Tibial artery (tissue), 4 donors: ENCODE data around the gene SLC25A10.

Experiments used
- DNase-seq, 2 donors: peaks; one replicate each; pipeline ENCODE4 v3.0.0-alpha.2; 2019
- H3K27ac ChIP-seq, 2 donors: fragments of 200-600 bp; sonication (generic) in 1 of 2; 1 replicate in 1 of 2; 2 replicates in 1 of 2; pipeline ENCODE4 v1.5.1; 2018 to 2019; ENCODE audit warnings: mild to moderate bottlenecking in 1 of 2
- H3K27me3 ChIP-seq, 2 donors: fragments of 200-600 bp; sonication (generic) in 1 of 2; one replicate each; pipeline versions ENCODE4 v1.5.1 to v1.6.0; 2016 to 2019
- H3K36me3 ChIP-seq, 3 donors: fragments of 200-600 bp; sonication (generic) in 2 of 3; one replicate each; pipeline ENCODE4 v1.5.1; 2016 to 2019; ENCODE audit warnings: mild to moderate bottlenecking in 2 of 3
- H3K4me1 ChIP-seq, 4 donors: fragments of 200-600 bp; sonication (generic) in 2 of 4; 1 replicate in 3 of 4; 2 replicates in 1 of 4; pipeline ENCODE4 v1.5.1; 2016 to 2019
- H3K4me3 ChIP-seq, 2 donors: fragments of 200-600 bp; sonication (generic) in 1 of 2; 1 replicate in 1 of 2; 2 replicates in 1 of 2; pipeline ENCODE4 v1.5.1; 2018 to 2019; ENCODE audit warnings: mild to moderate bottlenecking in 2 of 2
- H3K9me3 ChIP-seq, 3 donors: fragments of 200-600 bp; sonication (generic) in 1 of 3; one replicate each; pipeline ENCODE4 v1.5.1; 2016 to 2019
- intact Hi-C: fragments of 100-400 bp; cut with DNase I; formaldehyde crosslinking; loops from one replicate; pipeline ENCODE4 v1.15.0; 2023; ENCODE audit warnings: low total_unique reads
- TF ChIP-seq, protein P1 (sequence below), 2 experiments: fragments of 200-600 bp in 1 of 2; fragments of 450-650 bp in 1 of 2; IDR thresholded peaks; one replicate each; pipeline ENCODE4 v1.5.1; 2017 to 2019; ENCODE audit warnings: antibody characterized with exemption in 2 of 2, mild to moderate bottlenecking in 1 of 2, moderate library complexity in 1 of 2

Gene SLC25A10

DNA sequence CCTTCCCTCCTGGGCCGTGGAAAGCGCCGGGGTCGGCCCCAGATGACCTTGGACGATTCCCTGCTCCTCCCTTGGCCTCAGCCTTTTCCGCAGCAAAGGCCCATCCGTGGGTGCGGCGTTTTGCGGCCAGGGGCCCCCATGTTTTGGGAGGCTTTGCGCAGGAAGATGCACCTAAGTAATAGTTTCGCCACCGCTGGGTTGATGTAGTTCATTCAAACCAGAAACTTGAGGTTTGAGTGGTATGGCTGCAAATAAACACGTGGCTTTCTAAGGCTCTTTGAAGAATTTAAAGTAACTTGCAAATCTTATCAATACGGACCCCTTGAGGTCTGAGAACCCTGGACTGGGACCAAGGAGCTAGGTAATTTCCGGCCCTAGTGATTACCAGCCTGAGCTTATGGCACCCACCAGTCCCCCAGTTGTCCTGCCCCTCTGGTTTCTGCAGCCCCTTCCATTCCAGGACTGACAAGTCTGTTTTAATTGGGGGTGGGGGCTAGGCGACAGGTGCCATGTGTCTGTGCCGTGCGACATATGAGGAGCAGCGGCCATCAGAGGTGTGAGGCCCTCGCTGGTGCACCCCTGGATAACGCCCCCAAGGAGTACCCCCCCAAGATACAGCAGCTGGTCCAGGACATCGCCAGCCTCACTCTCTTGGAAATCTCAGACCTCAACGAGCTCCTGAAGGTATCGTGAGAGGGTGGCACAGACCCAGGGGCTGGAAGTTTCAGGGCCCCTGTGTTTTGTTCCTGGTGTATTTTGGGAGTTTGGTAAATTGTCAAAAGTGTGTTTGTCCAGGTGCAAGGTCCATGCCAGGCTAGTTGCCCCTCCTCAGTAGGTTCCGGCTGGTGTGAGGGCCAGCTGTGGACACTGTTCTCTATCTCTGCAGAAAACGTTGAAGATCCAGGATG lies 8.1 kb upstream of the SLC25A10 start:
- intact Hi-C loops: no loop called here
- Histone ChIP-seq H3K36me3 (peaks cover 0 to 61% (median 44%) of the 10 kb centered on the region in 3 donors), H3K4me1 (peaks cover 0 to 37% (median 28%) of the 10 kb centered on the region in 4 donors), H3K27ac (peak overlapping the region; percentile 92 to 93), H3K4me3 (peak overlapping the region; percentile 71 to 82), H3K9me3 (no peaks in the 10 kb centered on the region), H3K27me3 (no peaks in the 10 kb centered on the region)
- no peak for DNase-seq
- TF ChIP-seq, protein P1, sequence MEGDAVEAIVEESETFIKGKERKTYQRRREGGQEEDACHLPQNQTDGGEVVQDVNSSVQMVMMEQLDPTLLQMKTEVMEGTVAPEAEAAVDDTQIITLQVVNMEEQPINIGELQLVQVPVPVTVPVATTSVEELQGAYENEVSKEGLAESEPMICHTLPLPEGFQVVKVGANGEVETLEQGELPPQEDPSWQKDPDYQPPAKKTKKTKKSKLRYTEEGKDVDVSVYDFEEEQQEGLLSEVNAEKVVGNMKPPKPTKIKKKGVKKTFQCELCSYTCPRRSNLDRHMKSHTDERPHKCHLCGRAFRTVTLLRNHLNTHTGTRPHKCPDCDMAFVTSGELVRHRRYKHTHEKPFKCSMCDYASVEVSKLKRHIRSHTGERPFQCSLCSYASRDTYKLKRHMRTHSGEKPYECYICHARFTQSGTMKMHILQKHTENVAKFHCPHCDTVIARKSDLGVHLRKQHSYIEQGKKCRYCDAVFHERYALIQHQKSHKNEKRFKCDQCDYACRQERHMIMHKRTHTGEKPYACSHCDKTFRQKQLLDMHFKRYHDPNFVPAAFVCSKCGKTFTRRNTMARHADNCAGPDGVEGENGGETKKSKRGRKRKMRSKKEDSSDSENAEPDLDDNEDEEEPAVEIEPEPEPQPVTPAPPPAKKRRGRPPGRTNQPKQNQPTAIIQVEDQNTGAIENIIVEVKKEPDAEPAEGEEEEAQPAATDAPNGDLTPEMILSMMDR (IDR thresholded peaks at IDR 0.05): no peak

DNA sequence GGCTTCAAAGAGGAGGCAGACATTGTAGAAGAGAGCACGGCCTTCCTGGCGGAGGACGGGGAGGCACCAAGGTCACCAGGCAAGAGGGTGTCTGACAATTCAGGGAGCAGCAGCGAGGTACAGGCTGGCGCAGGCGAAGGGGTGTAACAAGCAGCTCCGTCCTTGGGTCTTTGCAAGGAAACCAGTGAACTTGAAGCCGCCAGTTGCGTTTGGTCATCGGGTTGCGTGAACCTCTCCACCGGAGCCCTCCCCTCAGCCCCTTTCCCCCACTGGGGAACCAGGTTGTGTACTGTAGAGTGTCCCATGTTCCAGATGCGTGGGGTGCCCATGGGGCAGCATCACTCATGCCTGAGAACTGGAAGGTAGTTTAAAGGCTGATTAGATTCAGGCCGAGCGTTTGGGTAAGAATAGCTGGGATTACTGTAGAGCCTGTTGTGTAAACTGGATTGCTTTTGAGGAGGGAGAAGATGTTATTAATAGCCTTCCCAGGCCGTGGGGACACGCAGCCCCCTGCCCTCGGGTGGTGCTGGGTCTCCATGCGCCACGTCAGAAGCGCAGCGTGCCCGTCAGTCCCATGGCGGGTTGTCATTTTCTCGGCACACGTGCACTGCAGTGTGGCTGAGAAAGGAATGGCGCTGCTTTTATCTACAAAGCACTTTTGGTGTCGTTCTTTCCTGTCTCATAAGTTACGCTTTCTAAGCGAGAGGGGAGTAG lies 6.4 kb upstream of the SLC25A10 start:
- TF ChIP-seq, protein P1 (IDR thresholded peaks at IDR 0.05): no peak
- no peaks in the 10 kb centered on the region for H3K9me3 ChIP-seq
- intact Hi-C loops: no loop called here
- peaks cover 0 to 7% of the 10 kb centered on the region in 2 donors for H3K27me3 ChIP-seq
- H3K4me3 ChIP-seq: no peak overlapping the region
- H3K36me3 ChIP-seq: peaks cover 0 to 44% (median 33%) of the 10 kb centered on the region in 3 donors
- no peak for DNase-seq
- peaks cover 0 to 40% (median 31%) of the 10 kb centered on the region in 4 donors for H3K4me1 ChIP-seq
- H3K27ac ChIP-seq: no peak overlapping the region

DNA sequence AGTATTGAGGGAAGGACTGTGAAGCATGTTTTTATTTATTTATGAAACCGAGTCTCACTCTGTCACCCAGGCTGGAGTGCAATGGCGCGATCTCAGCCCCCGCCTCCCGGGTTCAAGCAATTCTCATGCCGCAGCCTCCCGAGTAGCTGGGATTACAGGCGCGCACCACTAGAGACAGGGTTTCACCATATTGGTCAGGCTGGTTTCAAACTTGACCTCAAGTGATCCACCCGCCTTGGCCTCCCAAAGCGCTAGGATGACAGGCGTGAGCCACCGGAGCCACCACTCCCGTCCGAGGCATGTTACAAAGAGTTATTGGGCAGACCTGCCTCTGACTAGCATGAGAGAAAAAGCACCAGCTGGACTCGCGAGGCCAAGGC lies 5.9 kb upstream of the SLC25A10 start:
- Histone ChIP-seq H3K9me3 (no peaks in the 10 kb centered on the region), H3K27ac (no peak overlapping the region), H3K36me3 (peaks cover 0 to 38% (median 28%) of the 10 kb centered on the region in 3 donors), H3K4me3 (no peak overlapping the region), H3K27me3 (peaks cover 0 to 7% of the 10 kb centered on the region in 2 donors), H3K4me1 (peaks cover 0 to 40% (median 32%) of the 10 kb centered on the region in 4 donors)
- intact Hi-C loops: no loop called here
- DNase-seq: no peak
- TF ChIP-seq, protein P1 (IDR thresholded peaks at IDR 0.05): no peak

DNA sequence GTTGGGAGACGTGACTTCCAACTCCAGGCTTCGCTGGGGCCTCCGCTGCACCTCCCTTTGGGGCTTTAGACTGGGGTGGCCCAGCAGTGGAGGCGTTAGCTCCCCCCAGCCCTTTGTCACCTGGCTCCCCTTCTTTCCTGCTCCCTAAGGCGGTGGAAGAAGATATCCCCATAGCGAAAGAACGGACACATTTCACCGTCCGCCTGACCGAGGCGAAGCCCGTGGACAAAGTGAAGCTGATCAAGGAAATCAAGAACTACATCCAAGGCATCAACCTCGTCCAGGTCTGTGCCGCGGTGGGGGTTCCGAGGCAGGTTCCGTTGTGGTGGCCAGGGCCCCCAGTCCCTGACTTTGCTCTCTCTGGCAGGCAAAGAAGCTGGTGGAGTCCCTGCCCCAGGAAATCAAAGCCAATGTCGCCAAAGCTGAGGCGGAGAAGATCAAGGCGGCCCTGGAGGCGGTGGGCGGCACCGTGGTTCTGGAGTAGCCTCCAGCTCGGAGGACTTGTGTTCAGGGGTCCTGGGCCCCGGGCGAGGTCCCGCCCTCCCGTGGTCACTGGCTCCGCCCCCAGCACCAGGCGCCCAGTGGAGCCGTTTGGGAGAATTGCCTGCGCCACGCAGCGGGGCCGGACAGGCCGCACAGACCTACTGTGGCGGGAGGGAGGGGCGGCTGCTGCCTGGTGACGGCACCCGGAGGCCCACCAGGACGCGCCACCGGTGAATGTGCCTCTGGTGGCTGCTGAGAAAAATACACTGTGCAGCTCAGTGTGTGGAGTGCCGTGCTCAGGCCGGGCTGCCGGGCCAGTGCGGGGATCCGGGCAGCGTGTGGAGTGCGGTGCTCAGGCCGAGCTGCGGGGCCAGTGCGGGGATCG lies 5.1 kb upstream of the SLC25A10 start:
- no peak for DNase-seq
- H3K36me3 ChIP-seq: peaks cover 0 to 33% (median 22%) of the 10 kb centered on the region in 3 donors
- TF ChIP-seq, protein P1 (IDR thresholded peaks at IDR 0.05): no peak

More for the DNA sequence above, 5.1 kb upstream of the SLC25A10 start:
- Histone ChIP-seq H3K9me3 (no peaks in the 10 kb centered on the region), H3K4me3 (no peak overlapping the region), H3K27ac (no peak overlapping the region), H3K4me1 (peaks cover 0 to 40% (median 29%) of the 10 kb centered on the region in 4 donors), H3K27me3 (peaks cover 0 to 7% of the 10 kb centered on the region in 2 donors)
- intact Hi-C loops: no loop called here
